A673 (cell line): ENCODE measurements around the gene MYLK3. TPM values are rescaled to one million over a fixed set of nuclear protein-coding genes. Genes with fewer than 3 reads are reported as not detected.

Experiments
- BruUV-seq: library from RNA; stranded (reverse); fragments of 400-500 nt; replicated peaks from 2 replicates; lab custom pipeline; 2021; lab: Mats Ljungman, UMichigan
- CTCF ChIA-PET: fragments of 300-600 bp; sonication (Branson Sonifier 250); formaldehyde crosslinking; loops from one replicate; lab custom pipeline; 2022; ENCODE audit warnings: antibody characterized with exemption; lab: Charles Lee
- POLR2A ChIA-PET: fragments of 300-600 bp; sonication (Branson Sonifier 250); formaldehyde crosslinking; loops from one replicate; lab custom pipeline; 2022; ENCODE audit warnings: antibody characterized with exemption; ENCODE audit not compliant: low non-redundant PET; lab: Charles Lee
- DNase-seq: peaks from one replicate; pipeline ENCODE4 v3.0.0-alpha.2; 2015; ENCODE audit warnings: low spot score
- H3K27ac ChIP-seq: fragments of 200-600 bp; sonication (generic); 2 replicates; pipeline ENCODE4 v1.5.1; 2016; ENCODE audit warnings: mixed run types, low read depth, mild to moderate bottlenecking, mixed read lengths, antibody characterized with exemption, low read length; ENCODE audit not compliant: poor library complexity, severe bottlenecking
- H3K27me3 ChIP-seq: fragments of 200-600 bp; sonication (generic); replicated peaks from 2 replicates; pipeline ENCODE4 v1.6.1; 2017; ENCODE audit warnings: mixed run types, low read depth, mild to moderate bottlenecking, mixed read lengths, antibody characterized with exemption, low read length; ENCODE audit not compliant: insufficient read depth, poor library complexity
- H3K36me3 ChIP-seq: fragments of 200-600 bp; sonication (generic); 2 replicates; pipeline ENCODE4 v1.6.1; 2016; ENCODE audit warnings: mixed run types, mild to moderate bottlenecking, mixed read lengths, antibody characterized with exemption, low read length; ENCODE audit not compliant: insufficient read depth, poor library complexity, severe bottlenecking
- H3K4me1 ChIP-seq: fragments of 200-600 bp; sonication (generic); 2 replicates; pipeline ENCODE4 v1.6.1; 2017; ENCODE audit warnings: mixed run types, mild to moderate bottlenecking, mixed read lengths, antibody characterized with exemption, low read length; ENCODE audit not compliant: insufficient read depth, poor library complexity, severe bottlenecking
- H3K4me3 ChIP-seq: fragments of 200-600 bp; sonication (generic); 2 replicates; pipeline ENCODE4 v1.5.1; 2016; ENCODE audit warnings: low read depth, mixed run types, mild to moderate bottlenecking, mixed read lengths, low read length; ENCODE audit not compliant: poor library complexity, severe bottlenecking
- H3K9me3 ChIP-seq: fragments of 200-600 bp; sonication (generic); 2 replicates; pipeline ENCODE4 v1.6.1; 2016; ENCODE audit warnings: mixed run types, low read depth, mild to moderate bottlenecking, mixed read lengths, antibody characterized with exemption, low read length; ENCODE audit not compliant: poor library complexity, severe bottlenecking
- CTCF ChIP-seq: fragments of 300-800, 200-600 bp; sonication (generic); conservative IDR thresholded peaks from 2 replicates; pipeline ENCODE4 v1.5.1; 2017; ENCODE audit warnings: low read depth, mild to moderate bottlenecking, antibody characterized with exemption, low read length, moderate library complexity, mixed read lengths
- EZH2 ChIP-seq: fragments of 200-600 bp; sonication (generic); IDR thresholded peaks from 2 replicates; pipeline ENCODE4 v1.6.1; 2017; ENCODE audit warnings: borderline replicate concordance, low read depth, mild to moderate bottlenecking, mixed read lengths, antibody characterized with exemption, low read length; ENCODE audit not compliant: poor library complexity, severe bottlenecking
- intact Hi-C: fragments of 100-400 bp; cut with micrococcal nuclease; formaldehyde crosslinking; loops from one replicate; pipeline ENCODE4 v1.10.0; 2022; ENCODE audit not compliant: unreplicated experiment
- total RNA-seq: library from RNA; stranded (reverse); gene quantifications from 2 replicates; pipeline ENCODE4 v1.2.3, GENCODE V29; 2021

Gene MYLK3
- total RNA-seq, 1 experiment from 2014 or later = 0.77 TPM

- POLR2A ChIA-PET = no interaction called here
- Histone ChIP-seq H3K27me3 (no peaks in the 10 kb centered on the region), H3K4me1 (no peaks in the 10 kb centered on the region), H3K36me3 (no peaks in the 10 kb centered on the region), H3K4me3 (no peak overlapping the region), H3K27ac (no peak overlapping the region), H3K9me3 (no peaks in the 10 kb centered on the region)
- CTCF ChIA-PET = no interaction called here
- DNase-seq = no peak
- intact Hi-C loops = no loop called here
- TF ChIP-seq CTCF (no peak), EZH2 (no peak)
- no TSS peak for BruUV-seq
Observed at GRCh38 chr16:46768809-46769208, 20.7 kb upstream of the MYLK3 start.

- ChIA-PET POLR2A (no interaction called here), CTCF (no interaction called here)
- TF ChIP-seq CTCF (no peak), EZH2 (no peak)
Observed at GRCh38 chr16:46765050-46765449, 16.9 kb upstream of the MYLK3 start.

GRCh38 chr16:46763147-46763546 lies 15.0 kb upstream of the MYLK3 start:
- H3K4me1 ChIP-seq = no peaks in the 10 kb centered on the region
- DNase-seq = no peak
- TF ChIP-seq CTCF (no peak), EZH2 (no peak)
- CTCF ChIA-PET = no interaction called here
- H3K36me3 ChIP-seq = no peaks in the 10 kb centered on the region
- no peak overlapping the region for H3K27ac ChIP-seq
- no TSS peak for BruUV-seq
- H3K27me3 ChIP-seq = no peaks in the 10 kb centered on the region
- no peaks in the 10 kb centered on the region for H3K9me3 ChIP-seq
- intact Hi-C loops = no loop called here
- H3K4me3 ChIP-seq = no peak overlapping the region
- POLR2A ChIA-PET = no interaction called here

More at GRCh38 chr16:46765050-46765449, 16.9 kb upstream of the MYLK3 start:
- intact Hi-C loops = no loop called here
- no TSS peak for BruUV-seq
- no peak overlapping the region for H3K4me3 ChIP-seq
- no peak overlapping the region for H3K27ac ChIP-seq
- no peak for DNase-seq
- H3K27me3 ChIP-seq = no peaks in the 10 kb centered on the region
- H3K9me3 ChIP-seq = no peaks in the 10 kb centered on the region
- H3K4me1 ChIP-seq = no peaks in the 10 kb centered on the region
- H3K36me3 ChIP-seq = no peaks in the 10 kb centered on the region
